ENCODE results near the gene LCE1E.

The LCE1E gene, protein sequence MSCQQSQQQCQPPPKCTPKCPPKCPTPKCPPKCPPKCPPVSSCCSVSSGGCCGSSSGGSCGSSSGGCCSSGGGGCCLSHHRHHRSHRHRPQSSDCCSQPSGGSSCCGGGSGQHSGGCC

DNA sequence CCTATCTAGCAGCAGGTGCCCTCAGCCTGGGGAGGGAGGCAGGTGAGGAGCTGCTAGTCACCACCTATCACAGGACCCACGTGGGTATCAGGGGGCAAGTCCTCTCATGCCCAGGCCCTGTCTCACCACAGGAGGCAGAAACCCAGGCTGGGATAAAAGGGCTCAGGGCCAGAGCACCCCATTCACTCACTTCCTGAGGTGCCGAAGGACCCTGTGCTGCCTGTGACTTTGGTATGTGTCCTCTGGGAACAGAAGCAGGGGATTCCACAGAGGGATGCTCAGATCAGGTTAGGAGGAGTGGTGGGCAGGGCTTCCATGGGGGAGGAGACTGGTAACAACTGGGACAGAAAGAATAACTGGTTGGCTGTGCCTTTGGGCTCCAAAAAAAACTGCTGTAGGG, at the start of gene LCE1E:
LCE1E (plus strand) TSS at position 181 of the 400 bp plus-strand sequence. CDS start 1,043 bp downstream, outside the sequence.
- no peak for DNase-seq (ENCODE audit: low read depth in 2 of 2)

DNA sequence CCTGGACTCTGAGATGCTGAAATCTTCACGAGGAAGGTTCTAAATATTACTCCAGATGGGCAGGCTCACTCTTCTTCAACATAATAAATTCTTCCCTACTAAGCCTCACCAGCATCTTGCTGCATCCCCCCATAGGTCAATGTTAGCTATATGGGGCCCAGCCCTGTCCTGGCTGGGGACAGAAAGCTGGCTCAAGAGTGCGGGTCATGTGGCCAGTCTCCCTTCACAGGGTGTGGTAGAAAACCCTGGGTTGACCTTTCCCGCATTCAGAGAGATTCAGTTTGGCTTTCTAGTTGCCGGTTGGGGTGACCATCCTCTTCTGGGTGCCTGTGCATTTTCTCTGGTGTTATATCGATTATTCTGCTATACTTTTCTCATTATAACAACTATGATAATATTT, 48.1 kb upstream of the LCE1E start:
- DNase-seq (ENCODE audit: low read depth in 2 of 2), result no peak

DNA sequence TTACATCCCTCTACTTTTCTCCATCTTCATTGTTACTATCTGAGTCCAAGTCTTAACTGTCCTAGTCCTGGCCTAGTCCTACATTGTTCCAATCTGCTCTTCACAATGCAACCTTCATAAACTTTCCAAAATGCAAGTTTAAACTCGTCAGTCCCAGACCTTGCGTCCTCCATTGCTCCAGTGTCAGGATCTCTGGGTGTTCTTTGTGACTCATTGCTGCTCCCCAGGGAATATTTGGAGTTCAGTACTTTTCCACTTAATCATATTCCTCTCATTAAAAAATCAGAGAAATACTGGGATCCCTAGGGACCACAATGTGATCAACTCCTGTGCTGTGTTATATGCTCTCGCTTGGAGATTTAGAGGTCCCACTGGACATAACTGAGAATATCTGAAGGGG, 46.2 kb upstream of the LCE1E start:
- no peak for DNase-seq (ENCODE audit: low read depth in 2 of 2)

DNA sequence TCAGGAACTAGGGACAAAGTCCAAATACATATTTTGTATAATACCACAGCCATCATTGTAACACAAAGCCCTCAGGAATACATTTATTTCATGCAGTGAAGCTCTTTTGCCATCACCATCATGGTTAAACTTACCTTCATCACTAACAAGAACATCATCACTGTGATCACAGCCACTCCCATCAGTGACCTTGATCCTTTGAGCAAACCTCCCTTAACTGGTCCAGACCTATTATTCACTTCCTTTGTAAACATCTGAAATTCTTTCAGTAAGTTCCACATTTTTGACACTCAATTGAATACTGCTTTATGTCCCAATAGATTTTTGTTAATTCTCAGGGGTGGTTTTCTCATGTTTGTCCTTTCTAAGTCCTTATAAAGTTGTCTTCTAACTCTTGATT, 44.4 kb upstream of the LCE1E start:
- no peak for DNase-seq (ENCODE audit: low read depth in 2 of 2)

DNA sequence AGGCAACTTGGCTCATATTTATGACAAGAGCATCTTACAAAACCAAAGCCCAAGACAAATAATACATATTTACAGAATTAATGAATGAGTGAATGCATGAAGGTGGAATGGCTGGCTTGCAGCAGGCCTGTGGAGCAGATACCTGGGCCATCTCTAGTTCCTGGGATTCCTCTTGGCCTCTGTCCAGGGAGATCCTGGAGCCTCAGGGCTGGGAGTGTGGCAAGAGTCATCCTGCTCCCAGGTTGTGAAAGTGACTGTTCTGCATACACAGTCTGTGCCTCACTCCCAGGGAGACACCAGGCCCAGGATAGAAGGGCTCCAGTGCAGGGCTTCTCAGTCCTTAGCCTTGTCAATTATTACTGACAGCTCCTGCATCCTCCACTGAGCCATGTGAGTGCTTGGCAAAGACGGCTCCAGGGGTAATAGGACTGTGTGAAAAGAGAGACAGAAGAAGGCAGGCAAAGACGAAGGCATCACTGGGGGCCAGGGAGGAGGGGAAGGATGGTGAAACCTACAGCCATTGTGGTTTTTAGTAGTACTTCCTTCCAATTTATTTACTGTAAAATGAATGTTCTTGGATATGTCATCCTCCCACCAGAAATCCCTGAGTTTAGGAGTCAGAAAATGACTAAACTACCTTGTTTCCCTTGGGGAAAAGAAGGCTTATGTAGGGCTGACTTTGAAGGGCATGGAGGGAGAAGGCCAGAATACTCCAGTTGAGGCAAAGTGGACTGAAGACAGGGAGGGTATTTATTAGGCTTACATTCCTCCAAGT, 42.5 kb upstream of the LCE1E start:
- DNase-seq (ENCODE audit: low read depth in 2 of 2), result no peak

DNA sequence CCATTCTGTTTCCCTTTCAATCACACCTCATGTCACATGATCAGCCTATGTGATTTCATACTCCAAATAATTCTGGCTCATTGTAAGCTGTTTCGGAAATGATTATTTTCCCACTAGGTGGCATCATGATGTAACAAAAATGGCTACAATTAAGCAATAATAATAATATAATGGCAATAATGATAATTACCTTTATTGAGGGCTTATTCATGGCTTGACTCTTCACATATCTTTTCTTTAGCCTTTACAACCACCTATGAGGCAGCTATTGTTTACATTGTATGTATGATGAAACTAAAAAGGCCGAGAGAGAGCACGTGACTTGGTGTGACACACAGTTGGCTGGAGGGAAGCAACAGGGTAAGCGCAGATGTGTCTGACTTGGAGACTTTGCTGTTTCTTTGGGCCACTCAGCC, 40.8 kb upstream of the LCE1E start:
- DNase-seq (ENCODE audit: low read depth in 2 of 2), result no peak

DNA sequence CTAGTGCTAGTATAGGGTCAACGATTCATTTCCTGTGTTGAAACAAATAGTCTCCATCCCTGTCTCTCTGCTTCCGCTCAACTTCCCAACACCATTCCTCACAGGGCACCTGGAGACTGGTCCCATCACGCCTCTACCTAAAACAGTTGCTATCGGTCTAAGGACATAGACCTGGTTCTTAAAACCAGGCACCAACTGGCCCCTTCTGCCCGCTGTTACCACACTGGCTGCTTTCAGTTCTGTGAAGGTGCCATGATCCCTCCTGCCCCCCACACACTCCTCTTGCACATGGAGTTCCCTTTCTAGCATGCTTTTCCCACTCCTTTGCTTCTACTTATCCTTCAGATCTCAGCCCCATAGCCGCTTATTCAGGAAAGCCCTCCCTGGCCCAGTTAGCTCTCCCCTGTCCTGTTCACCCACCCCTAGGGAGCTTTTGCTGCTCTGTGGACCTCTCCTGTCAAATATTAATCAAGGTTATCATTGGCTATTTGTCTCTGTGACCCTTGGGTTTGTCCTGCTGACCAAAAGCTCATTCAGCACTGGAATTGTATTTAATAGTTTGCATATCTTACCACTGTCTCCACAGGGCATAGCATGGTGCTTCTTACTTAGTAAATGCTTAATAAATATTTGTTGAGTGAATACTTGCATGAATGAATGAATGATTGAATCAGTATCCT, 40.2 kb upstream of the LCE1E start:
- no peak for DNase-seq (ENCODE audit: low read depth in 2 of 2)

DNA sequence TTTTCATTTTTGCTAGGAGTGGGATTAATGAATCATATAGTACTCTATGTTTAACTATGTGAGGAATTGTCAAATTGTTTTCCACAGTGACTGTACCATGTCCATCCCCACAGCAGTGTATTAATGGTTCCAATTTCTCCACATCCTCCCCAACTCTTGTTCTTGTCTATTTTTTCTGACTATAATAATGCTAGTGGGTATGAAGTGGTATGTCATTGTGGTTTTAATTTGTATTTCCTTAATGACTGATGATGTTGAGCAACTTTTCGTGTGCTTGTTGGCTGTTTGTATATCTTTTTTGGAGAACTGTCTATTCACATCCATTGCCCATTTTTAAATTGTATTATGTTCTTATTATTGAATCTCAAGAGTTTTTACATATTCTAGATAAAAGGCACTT, 38.2 kb upstream of the LCE1E start:
- no peak for DNase-seq (ENCODE audit: low read depth in 2 of 2)

DNA sequence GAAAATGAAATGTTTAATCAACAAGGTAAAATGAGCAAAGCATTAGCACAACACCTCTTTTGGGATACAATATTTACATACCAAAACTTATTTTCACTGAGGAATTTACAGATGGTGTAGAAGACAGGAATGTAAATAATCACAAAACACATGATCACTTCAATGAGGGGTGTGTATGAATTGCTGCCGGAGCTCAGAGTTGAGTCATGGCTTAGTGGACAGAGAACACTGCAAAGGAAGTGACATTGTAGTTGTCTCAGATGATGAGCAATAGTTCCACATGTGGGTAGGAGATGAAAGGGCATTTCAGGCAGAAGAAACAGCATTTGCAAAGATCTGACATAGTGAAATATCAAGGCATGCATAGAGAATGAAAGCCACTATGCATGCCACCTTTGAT, 33.8 kb upstream of the LCE1E start:
- no peak for DNase-seq (ENCODE audit: low read depth in 2 of 2)

DNA sequence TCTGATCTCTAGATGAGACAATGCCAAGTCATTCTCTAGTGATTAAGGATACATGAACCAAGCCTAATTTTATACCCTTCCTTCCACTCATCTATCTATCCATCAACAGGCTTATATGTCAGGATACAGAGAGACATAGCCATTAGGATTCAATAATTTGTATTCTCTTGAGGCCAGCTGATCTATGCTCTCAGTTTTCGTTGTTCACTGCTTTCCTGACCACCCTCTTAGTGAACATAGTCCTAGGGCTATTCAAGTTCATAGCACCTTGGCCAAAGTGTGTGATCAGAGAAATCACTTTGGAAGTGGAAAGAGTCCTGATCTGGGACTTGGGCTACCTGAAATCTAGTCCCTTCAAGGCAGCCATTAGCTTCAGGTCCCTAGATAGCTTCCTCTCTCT, 32.5 kb upstream of the LCE1E start:
- no peak for DNase-seq (ENCODE audit: low read depth in 2 of 2)

DNA sequence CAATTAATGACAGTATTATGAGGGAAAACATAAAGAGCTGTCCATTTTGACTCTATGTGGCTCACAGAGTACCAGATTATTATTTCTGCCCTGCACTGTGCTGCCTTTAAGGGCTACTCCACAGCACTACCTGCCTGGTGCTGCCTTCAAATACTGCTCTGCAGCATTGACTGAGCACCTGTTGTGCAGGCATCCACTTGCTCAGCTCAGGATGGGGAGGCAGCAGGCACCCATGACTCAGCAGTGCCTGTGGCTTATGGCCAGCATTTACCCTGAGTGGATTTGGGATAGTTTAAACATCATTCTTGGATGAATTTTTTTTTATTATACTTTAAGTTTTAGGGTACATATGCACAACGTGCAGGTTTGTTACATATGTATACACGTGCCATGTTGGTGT, 29.2 kb upstream of the LCE1E start:
- DNase-seq (ENCODE audit: low read depth in 2 of 2), result no peak

DNA sequence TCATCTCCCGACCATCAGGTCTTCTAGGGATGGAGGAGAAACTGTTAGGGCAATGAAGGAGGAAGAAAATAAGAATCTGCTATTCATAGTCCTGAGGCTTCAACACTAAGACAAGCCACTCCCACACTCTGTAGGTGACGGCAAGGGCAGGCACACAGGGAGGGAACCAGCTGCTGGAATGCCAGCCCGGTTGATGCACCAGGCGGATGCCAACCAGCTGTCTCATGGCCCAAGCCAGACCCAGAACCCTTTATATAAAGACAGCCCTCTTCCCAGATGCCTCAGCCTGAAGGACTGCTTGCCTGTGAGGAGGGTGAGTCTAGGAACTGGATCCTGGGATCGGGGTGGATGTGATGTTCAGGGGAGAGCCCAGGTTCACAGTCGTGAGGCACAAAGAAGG, 28.3 kb upstream of the LCE1E start, which contains the start of gene KPRP:
KPRP (plus strand) TSS at position 279 of the 400 bp plus-strand sequence. CDS start 1,564 bp downstream, outside the sequence.
- no peak for DNase-seq (ENCODE audit: low read depth in 2 of 2)

DNA sequence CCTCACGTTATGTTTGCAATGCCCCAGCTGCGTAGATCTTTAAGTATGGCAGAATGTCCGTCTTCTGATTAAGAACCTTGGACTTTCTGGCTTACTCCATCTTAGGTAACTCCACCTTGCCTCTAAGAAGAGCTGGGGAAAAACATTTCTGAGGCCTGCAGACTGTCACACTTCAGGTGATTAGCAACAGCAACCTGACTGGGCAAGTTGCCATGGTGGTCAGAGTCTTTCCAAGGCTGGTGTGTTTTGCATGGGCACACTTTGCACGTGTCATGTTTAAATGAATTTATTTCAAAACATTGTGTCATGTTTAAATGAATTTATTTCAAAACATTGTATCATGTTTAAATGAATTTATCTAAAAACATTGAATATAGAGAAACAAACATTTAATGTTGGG, 27.4 kb upstream of the LCE1E start:
- no peak for DNase-seq (ENCODE audit: low read depth in 2 of 2)

DNA sequence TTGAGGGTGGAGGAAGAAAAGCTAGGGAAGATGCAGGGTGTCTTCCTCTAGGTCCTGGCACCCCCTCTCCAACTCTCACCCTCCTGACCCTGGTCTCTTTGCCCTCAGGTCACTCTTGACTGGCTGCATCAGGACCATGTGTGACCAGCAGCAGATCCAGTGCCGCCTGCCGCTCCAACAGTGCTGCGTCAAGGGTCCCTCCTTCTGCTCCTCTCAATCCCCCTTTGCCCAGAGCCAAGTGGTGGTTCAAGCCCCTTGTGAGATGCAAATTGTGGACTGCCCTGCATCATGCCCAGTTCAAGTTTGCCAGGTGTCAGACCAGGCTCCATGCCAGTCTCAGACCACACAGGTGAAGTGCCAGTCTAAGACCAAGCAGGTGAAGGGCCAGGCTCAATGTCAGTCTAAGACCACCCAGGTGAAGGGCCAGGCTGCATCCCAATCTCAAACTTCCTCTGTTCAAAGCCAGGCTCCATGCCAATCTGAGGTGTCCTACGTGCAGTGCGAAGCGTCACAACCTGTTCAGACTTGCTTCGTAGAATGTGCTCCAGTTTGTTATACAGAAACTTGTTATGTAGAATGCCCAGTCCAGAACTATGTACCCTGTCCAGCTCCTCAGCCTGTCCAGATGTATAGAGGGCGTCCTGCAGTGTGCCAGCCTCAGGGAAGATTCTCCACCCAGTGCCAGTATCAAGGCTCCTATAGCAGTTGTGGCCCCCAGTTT, 26.4 kb upstream of the LCE1E start:
- DNase-seq (ENCODE audit: low read depth in 2 of 2), result no peak

DNA sequence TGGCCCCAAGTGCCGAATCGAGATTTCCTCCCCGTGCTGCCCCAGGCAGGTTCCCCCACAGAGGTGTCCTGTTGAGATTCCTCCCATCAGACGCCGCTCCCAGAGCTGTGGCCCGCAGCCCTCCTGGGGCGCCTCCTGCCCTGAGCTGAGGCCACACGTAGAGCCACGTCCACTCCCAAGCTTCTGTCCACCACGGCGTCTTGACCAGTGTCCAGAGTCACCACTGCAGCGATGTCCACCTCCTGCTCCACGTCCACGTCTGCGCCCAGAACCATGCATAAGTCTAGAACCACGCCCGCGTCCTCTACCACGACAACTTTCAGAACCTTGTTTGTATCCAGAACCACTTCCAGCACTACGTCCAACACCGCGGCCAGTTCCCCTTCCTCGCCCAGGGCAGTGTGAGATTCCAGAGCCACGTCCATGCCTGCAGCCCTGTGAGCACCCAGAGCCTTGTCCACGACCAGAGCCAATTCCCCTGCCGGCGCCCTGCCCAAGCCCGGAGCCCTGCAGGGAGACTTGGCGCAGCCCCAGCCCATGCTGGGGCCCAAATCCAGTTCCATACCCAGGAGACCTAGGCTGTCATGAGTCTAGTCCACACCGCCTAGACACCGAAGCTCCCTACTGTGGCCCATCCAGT, 25.4 kb upstream of the LCE1E start:
- DNase-seq (ENCODE audit: low read depth in 2 of 2), result no peak

DNA sequence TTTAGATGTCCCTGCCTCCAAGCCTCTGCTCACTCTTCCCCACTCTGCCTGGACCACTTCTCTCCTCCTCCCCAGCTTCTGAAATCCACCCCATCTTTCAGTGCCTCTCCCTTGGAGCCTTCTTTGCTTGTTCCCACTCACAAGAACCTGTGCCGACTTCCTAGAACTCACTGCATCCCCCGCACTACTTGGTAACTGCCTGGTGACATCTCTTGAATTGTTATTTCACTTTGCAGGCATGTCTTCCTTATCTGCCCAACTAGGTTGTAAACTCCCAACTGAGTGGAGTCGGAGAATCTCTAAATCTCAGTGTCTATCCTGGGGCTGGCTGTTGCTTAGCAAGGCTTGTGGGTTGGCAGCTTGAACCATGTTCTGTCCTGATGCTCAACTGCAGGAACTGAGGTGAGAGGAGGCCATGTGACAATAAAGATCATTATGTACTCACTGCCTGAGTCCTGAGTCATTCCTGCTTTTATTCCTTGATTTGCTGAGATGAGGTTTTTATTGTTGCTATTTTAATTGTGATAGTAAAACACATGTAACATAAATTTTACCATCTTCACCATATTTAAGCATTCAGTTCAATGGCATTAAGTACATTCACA, 24.3 kb upstream of the LCE1E start:
- DNase-seq (ENCODE audit: low read depth in 2 of 2), result no peak

DNA sequence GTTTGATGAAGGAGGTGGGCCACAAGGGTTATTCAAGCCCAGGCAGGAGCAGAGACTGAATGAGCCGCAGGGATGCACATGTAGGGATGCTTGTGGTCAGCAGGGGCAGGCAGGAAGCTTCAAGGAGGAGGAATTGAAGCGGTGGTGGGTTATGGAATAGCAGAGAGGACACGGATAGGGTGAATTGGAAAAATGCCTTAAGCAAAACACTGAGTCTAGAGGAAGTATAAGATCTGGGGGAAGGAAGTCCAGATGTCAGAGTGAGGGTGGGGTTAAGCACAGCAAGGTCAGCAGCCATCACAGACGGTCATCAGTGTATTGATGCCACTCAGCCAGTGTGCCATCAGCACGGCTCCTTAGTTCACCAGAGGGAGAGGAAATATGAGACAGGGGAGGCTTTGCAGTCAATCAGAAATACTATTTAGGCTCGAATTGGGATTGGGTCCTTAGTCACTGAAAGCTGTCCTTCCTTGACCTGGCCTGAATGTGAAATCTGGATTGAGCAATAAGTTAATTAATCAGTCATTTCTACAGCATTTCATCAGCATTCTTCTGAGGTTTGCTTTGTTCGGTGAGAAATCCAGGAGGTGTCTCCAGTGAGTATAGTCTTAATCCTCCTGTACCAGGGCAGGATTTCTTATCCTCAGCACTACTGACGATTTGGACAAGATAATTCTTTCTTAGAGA, 17.1 kb upstream of the LCE1E start:
- DNase-seq (ENCODE audit: low read depth in 2 of 2), result no peak

DNA sequence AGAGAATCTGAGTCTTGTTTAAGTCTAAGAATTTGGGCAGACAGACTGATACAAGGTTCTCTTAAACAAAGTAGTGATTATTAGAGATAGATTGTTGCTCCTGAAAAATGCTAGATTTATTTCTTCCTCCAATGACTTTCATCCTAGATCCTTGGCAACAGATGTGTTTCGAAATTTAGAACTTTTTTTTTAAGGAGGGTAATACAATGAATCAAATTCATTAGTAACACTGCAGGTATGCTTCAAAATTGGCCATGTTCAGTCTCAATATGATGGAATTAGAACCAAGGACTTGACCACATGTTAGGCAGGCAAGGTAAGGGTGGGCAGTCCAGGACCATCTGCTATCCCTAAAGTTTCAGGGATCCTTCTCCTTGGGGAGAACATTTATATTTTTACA, 15.6 kb upstream of the LCE1E start:
- DNase-seq (ENCODE audit: low read depth in 2 of 2), result no peak

DNA sequence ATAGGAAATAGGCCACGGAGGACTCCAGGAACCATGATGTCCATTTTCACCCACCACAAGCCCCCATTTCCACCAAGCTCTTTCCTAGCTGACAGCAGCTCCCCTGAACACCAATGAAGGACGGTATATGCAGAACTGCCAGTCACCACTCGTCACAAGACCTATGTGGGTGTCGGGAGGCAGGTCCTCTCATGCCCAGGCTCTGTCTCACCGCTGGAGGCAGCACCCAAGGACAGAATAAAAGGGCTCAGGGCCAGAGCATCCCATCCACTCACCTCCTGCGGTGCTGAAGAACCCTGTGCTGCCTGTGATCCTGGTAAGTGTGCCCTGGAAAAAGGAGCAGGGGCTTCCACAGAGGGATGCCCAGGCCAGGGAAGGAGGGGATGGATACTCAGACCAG, 11.2 kb upstream of the LCE1E start, which contains the start of gene LCE1F:
LCE1F (plus strand) TSS at position 266 of the 400 bp plus-strand sequence. CDS start 1,232 bp downstream, outside the sequence.
- DNase-seq (ENCODE audit: low read depth in 2 of 2), result no peak

DNA sequence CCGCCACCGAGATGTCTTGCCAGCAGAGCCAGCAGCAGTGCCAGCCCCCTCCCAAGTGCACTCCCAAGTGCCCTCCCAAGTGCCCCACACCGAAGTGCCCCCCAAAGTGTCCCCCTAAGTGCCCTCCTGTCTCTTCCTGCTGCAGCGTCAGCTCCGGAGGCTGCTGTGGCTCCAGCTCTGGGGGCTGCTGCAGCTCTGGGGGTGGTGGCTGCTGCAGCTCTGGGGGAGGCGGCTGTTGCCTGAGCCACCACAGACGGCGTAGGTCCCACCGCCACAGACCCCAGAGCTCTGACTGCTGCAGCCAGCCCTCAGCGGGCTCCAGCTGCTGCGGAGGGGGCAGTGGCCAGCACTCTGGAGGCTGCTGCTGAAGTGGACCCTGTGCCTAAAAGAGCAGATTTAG, 9.7 kb upstream of the LCE1E start:
- DNase-seq (ENCODE audit: low read depth in 2 of 2), result no peak
